Keratinocyte (primary cell): ENCODE measurements around the gene GLI2. TPM values are rescaled to one million over a fixed set of nuclear protein-coding genes. Genes with fewer than 3 reads are reported as not detected.

Experiments used
- DNase-seq: peaks from one replicate; pipeline ENCODE4 v3.0.0-alpha.2; 2011; ENCODE audit warnings: low read depth, missing footprints, low spot score
- FAIRE-seq: peaks from 2 replicates; lab custom pipeline; 2011; peaks lifted over from hg19 to GRCh38; lab: Jason Lieb, UNC
- H2AFZ ChIP-seq: 2 replicates; pipeline ENCODE4 v1.6.0; 2012; ENCODE audit warnings: low read length, control low read depth, inconsistent platforms; ENCODE audit not compliant: control insufficient read depth
- H3K27ac ChIP-seq: 2 replicates; pipeline ENCODE4 v1.5.1; 2011; ENCODE audit warnings: low read length; ENCODE audit not compliant: control insufficient read depth, insufficient read depth
- H3K27me3 ChIP-seq: 3 replicates; pipeline ENCODE4 v1.6.0; 2011; ENCODE audit warnings: low read length; ENCODE audit not compliant: control insufficient read depth, insufficient read depth; ENCODE audit errors: extremely low read depth
- H3K36me3 ChIP-seq, 2 experiments: 2 replicates in 1 of 2; 3 replicates in 1 of 2; pipeline ENCODE4 v1.5.1; 2011; ENCODE audit warnings: low read length in 2 of 2, mild to moderate bottlenecking in 1 of 2; ENCODE audit not compliant: control insufficient read depth in 2 of 2, insufficient read depth in 2 of 2; ENCODE audit errors: extremely low read depth in 1 of 2
- H3K4me1 ChIP-seq: 3 replicates; pipeline ENCODE4 v1.5.1; 2011; ENCODE audit warnings: low read length; ENCODE audit not compliant: control insufficient read depth, insufficient read depth; ENCODE audit errors: extremely low read depth
- H3K4me2 ChIP-seq: 3 replicates; pipeline ENCODE4 v1.6.0; 2011; ENCODE audit warnings: low read depth, low read length; ENCODE audit not compliant: control insufficient read depth, insufficient read depth; ENCODE audit errors: extremely low read depth
- H3K4me3 ChIP-seq, 3 experiments: fragments of 200-600 bp in 1 of 3; sonication (generic) in 1 of 3; 2 replicates in 2 of 3; 3 replicates in 1 of 3; pipeline ENCODE4 v1.5.1; 2011 to 2016; ENCODE audit warnings: low read length in 3 of 3, mild to moderate bottlenecking in 3 of 3, control low read depth in 2 of 3, inconsistent platforms in 1 of 3, low read depth in 1 of 3, mixed read lengths in 1 of 3, mixed run types in 1 of 3, moderate library complexity in 1 of 3; ENCODE audit not compliant: control insufficient read depth in 2 of 3, insufficient read depth in 2 of 3; ENCODE audit errors: extremely low read depth in 1 of 3
- H3K79me2 ChIP-seq: 2 replicates; pipeline ENCODE4 v1.6.0; 2012; ENCODE audit warnings: low read length; ENCODE audit not compliant: control insufficient read depth, insufficient read depth
- H3K9ac ChIP-seq: 3 replicates; pipeline ENCODE4 v1.6.0; 2011; ENCODE audit warnings: low read length; ENCODE audit not compliant: control insufficient read depth, insufficient read depth; ENCODE audit errors: extremely low read depth
- H3K9me1 ChIP-seq: 3 replicates; pipeline ENCODE4 v1.6.0; 2011; ENCODE audit warnings: low read length; ENCODE audit not compliant: control insufficient read depth, insufficient read depth; ENCODE audit errors: extremely low read depth
- H3K9me3 ChIP-seq: 2 replicates; pipeline ENCODE4 v1.5.1; 2012; ENCODE audit warnings: low read depth, low read length; ENCODE audit not compliant: control insufficient read depth
- H4K20me1 ChIP-seq: 3 replicates; pipeline ENCODE4 v1.6.0; 2011; ENCODE audit warnings: low read length; ENCODE audit not compliant: control insufficient read depth, insufficient read depth; ENCODE audit errors: extremely low read depth
- EZH2 ChIP-seq: IDR thresholded peaks from one replicate; pipeline ENCODE4 v1.6.1; 2012; ENCODE audit warnings: inconsistent platforms, mild to moderate bottlenecking, low read length, moderate library complexity
- dilution Hi-C: fragments of 300-500 bp; cut with MboI; formaldehyde crosslinking; loops from one replicate; pipeline ENCODE4 v1.7.0; 2020; ENCODE audit warnings: low sequenced_read_pairs; ENCODE audit not compliant: extremely low pct_ligation_motif_present
- polyA plus RNA-seq, 5 experiments: library from polyadenylated mRNA; depleted of rRNA in 3 of 5; stranded (reverse) in 3 of 5; stranded (forward) in 1 of 5; unstranded in 1 of 5; fragments of >200 nt; gene quantifications; 1 replicate in 1 of 5; 2 replicates in 3 of 5; 3 replicates in 1 of 5; pipeline versions ENCODE4 v1.2.1 to v1.2.3, GENCODE V29; 2011 to 2012; ENCODE audit warnings: missing spikeins in 2 of 5, low read depth in 1 of 5, low replicate concordance in 1 of 5
- TF ChIP-seq, protein P1 (sequence below), 3 experiments: IDR thresholded peaks in 1 of 3; conservative IDR thresholded peaks in 1 of 3; optimal IDR thresholded peaks in 1 of 3; 2 replicates in 2 of 3; 3 replicates in 1 of 3; pipeline versions ENCODE3 to v1.5.1; 2011; ENCODE audit warnings: low read length in 3 of 3, mild to moderate bottlenecking in 3 of 3, moderate library complexity in 2 of 3, control low read depth in 1 of 3, inconsistent platforms in 1 of 3; ENCODE audit not compliant: insufficient read depth in 2 of 3; ENCODE audit errors: extremely low read depth in 1 of 3

Gene GLI2
- polyA plus RNA-seq, 1 donor (not counting 4 experiments of a cell fraction or from before 2014, with no cell fraction given), result 0.04 TPM

DNA sequence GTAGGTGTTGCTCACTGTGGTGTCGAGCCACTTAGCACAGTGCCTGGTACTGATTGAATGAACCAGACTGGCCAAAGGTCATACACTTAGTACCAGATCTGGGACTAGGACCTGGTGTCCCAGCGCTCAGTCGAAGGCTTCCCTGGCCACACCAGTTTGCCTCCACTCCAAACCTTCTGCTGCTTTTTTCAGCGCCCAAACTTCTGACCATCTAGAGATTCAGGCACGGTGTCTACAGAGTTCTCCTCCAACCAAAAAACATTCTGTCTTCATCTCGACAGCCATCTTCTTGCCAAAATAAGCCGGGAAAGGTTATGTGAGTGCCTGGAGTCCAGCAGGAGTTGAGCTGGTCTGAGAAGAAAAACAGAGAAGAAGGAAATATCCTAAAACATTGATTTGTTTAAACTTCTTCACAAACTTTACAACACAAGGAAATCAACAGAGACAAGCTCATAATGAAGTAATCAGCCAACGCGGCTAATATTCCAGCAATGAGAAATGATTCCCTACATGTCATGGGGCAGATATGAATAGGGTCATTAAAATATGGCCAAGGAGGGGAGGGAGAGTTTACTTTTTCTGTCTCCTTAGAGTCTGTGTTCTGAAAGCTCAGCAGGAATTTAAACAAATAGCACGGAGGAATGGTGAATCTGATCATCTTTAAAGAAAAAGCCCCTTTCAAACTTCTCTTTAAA lies 2.3 kb upstream of the GLI2 start:
- H3K9me1 ChIP-seq, result no peaks in the 10 kb centered on the region
- no peak overlapping the region for H3K9ac ChIP-seq
- TF ChIP-seq, protein P1, sequence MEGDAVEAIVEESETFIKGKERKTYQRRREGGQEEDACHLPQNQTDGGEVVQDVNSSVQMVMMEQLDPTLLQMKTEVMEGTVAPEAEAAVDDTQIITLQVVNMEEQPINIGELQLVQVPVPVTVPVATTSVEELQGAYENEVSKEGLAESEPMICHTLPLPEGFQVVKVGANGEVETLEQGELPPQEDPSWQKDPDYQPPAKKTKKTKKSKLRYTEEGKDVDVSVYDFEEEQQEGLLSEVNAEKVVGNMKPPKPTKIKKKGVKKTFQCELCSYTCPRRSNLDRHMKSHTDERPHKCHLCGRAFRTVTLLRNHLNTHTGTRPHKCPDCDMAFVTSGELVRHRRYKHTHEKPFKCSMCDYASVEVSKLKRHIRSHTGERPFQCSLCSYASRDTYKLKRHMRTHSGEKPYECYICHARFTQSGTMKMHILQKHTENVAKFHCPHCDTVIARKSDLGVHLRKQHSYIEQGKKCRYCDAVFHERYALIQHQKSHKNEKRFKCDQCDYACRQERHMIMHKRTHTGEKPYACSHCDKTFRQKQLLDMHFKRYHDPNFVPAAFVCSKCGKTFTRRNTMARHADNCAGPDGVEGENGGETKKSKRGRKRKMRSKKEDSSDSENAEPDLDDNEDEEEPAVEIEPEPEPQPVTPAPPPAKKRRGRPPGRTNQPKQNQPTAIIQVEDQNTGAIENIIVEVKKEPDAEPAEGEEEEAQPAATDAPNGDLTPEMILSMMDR (optimal IDR thresholded peaks at IDR 0.05 in 1 of 3, IDR thresholded peaks at IDR 0.05 in 1 of 3, conservative IDR thresholded peaks at IDR 0.05 in 1 of 3; ENCODE audit: extremely low read depth in 1 of 3, insufficient read depth in 2 of 3, low read length in 3 of 3), result no peak
- TF ChIP-seq EZH2, result no peak
- H3K36me3 ChIP-seq, result no peaks in the 10 kb centered on the region
- peaks cover 29% of the 10 kb centered on the region for H3K27me3 ChIP-seq
- H2AFZ ChIP-seq, result no peak overlapping the region
- H3K27ac ChIP-seq, result no peak overlapping the region
- H4K20me1 ChIP-seq, result no peaks in the 10 kb centered on the region
- DNase-seq, result no peak
- no peak for FAIRE-seq
- no peaks in the 10 kb centered on the region for H3K9me3 ChIP-seq
- no peak overlapping the region for H3K4me2 ChIP-seq
- dilution Hi-C loops, result no loop called here
- no peak overlapping the region for H3K4me3 ChIP-seq
- peaks cover 16% of the 10 kb centered on the region for H3K4me1 ChIP-seq
- H3K79me2 ChIP-seq, result no peaks in the 10 kb centered on the region

DNA sequence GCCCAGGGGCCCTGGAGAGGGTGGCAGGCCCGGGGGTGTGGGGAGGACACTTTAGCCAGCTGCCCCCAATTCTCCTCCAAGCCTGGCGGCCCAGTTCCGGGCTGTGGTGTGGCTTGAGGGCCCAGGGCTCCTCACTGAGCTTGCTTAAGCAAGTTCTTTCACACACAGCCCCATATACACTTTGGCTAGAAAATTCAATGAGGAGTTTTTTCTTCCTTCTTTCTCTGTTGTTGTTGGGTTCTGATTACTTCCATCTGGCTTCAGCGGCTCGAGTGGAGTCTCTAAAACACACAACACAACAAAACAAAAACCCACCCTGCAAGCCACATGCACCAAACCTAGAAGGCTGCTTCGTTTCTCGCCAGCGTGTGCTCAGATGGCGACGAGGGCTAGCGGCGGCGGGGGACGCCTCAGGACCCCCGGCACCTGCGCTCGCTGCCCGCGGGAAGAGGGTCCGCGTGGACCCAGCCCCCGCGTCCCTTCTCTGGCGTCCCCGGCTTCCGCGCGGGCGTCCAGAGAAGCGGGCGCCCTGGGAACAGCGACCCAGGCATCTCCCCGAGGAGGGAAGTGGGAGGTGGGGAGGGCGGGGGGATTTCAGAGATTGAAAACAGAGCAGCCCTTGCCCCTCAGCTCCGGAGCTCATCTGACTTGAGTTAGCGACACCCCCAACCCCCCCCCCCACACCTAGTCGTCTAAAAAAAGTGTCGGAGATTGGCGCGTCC lies 577 bp upstream of the GLI2 start:
- TF ChIP-seq EZH2, result no peak
- TF ChIP-seq, protein P1 (optimal IDR thresholded peaks at IDR 0.05 in 1 of 3, IDR thresholded peaks at IDR 0.05 in 1 of 3, conservative IDR thresholded peaks at IDR 0.05 in 1 of 3; ENCODE audit: extremely low read depth in 1 of 3, insufficient read depth in 2 of 3, low read length in 3 of 3), result no peak
- Histone ChIP-seq H3K4me2 (peak overlapping the region; percentile 85), H3K4me1 (peaks cover 11% of the 10 kb centered on the region), H3K27me3 (peaks cover 42% of the 10 kb centered on the region), H3K4me3 (peak overlapping the region in 1 of 3 experiments; percentile 60), H3K9me1 (no peaks in the 10 kb centered on the region), H3K27ac (no peak overlapping the region), H3K9ac (no peak overlapping the region), H4K20me1 (no peaks in the 10 kb centered on the region), H3K9me3 (no peaks in the 10 kb centered on the region), H2AFZ (no peak overlapping the region), H3K36me3 (no peaks in the 10 kb centered on the region), H3K79me2 (no peaks in the 10 kb centered on the region)
- no peak for FAIRE-seq
- dilution Hi-C loops, result no loop called here
- no peak for DNase-seq
